Karpas-422 (cell line): Measurements from ENCODE around the gene CYSTM1. TPM values are rescaled to one million over a fixed set of nuclear protein-coding genes. Genes with fewer than 3 reads are reported as not detected.

Experiments used
- DNase-seq: peaks from one replicate; pipeline ENCODE4 v3.0.0-alpha.2; 2015
- H2AFZ ChIP-seq: fragments of 200-600 bp; sonication (generic); 2 replicates; pipeline ENCODE4 v1.6.1; 2014; ENCODE audit warnings: antibody characterized with exemption, low read length, mixed read lengths
- H3K27ac ChIP-seq: fragments of 200-600 bp; sonication (generic); 2 replicates; pipeline ENCODE4 v1.5.1; 2014; ENCODE audit warnings: mild to moderate bottlenecking, low read length, moderate library complexity
- H3K27me3 ChIP-seq: fragments of 200-600 bp; sonication (generic); 2 replicates; pipeline ENCODE4 v1.6.1; 2014; ENCODE audit warnings: low read length, mixed read lengths
- H3K36me3 ChIP-seq: fragments of 200-600 bp; sonication (generic); 2 replicates; pipeline ENCODE4 v1.6.1; 2014; ENCODE audit warnings: low read length, mixed read lengths; ENCODE audit not compliant: insufficient read depth
- H3K4me1 ChIP-seq: fragments of 200-600 bp; sonication (generic); 2 replicates; pipeline ENCODE4 v1.6.1; 2014; ENCODE audit warnings: mild to moderate bottlenecking, low read length, mixed read lengths
- H3K4me2 ChIP-seq: fragments of 200-600 bp; sonication (generic); 2 replicates; pipeline ENCODE4 v1.6.1; 2014; ENCODE audit warnings: low read length, low read depth, mild to moderate bottlenecking; ENCODE audit not compliant: poor library complexity, severe bottlenecking
- H3K4me3 ChIP-seq: fragments of 200-600 bp; sonication (generic); 2 replicates; pipeline ENCODE4 v1.5.1; 2014; ENCODE audit warnings: mild to moderate bottlenecking, antibody characterized with exemption, low read length, mixed read lengths
- H3K79me2 ChIP-seq: fragments of 200-600 bp; sonication (generic); 2 replicates; pipeline ENCODE4 v1.6.1; 2014; ENCODE audit warnings: mild to moderate bottlenecking, low read length, mixed read lengths
- H3K9ac ChIP-seq: fragments of 200-600 bp; sonication (generic); 2 replicates; pipeline ENCODE4 v1.6.0; 2014; ENCODE audit warnings: low read length
- H3K9me2 ChIP-seq: fragments of 200-600 bp; sonication (generic), shearing (Covaris generic); replicated peaks from 2 replicates; pipeline ENCODE4 v1.6.0; 2014; ENCODE audit warnings: mild to moderate bottlenecking, low read length, moderate library complexity; ENCODE audit not compliant: insufficient read depth
- H3K9me3 ChIP-seq: fragments of 300-700, 200-600 bp; sonication (generic); 2 replicates; pipeline ENCODE4 v1.6.1; 2014; ENCODE audit warnings: low read length, mixed read lengths
- H4K20me1 ChIP-seq: fragments of 200-600 bp; sonication (generic); 2 replicates; pipeline ENCODE4 v1.6.1; 2014; ENCODE audit warnings: mild to moderate bottlenecking, antibody characterized with exemption, low read length, low read depth; ENCODE audit not compliant: insufficient read depth
- total RNA-seq: library from RNA; depleted of rRNA; stranded (reverse); fragments of >200 nt; shearing (Covaris generic); gene quantifications from 2 replicates; pipeline ENCODE4 v1.2.3, GENCODE V29; 2014; ENCODE audit warnings: low replicate concordance

The CYSTM1 gene
- total RNA-seq, 1 experiment from 2014 or later: 28.5 TPM

- DNase-seq: peak; percentile 81
- H3K4me3 ChIP-seq: peak overlapping the region; percentile 99
- H3K9ac ChIP-seq: peak overlapping the region; percentile 70
- no peaks in the 10 kb centered on the region for H3K9me3 ChIP-seq
- H3K36me3 ChIP-seq: no peaks in the 10 kb centered on the region
- no peak overlapping the region for H3K27ac ChIP-seq
- no peaks in the 10 kb centered on the region; the same call in 1 of the 2 replicates for H4K20me1 ChIP-seq
- peaks cover 14% of the 10 kb centered on the region for H3K4me1 ChIP-seq
- H3K79me2 ChIP-seq: no peaks in the 10 kb centered on the region
- H3K27me3 ChIP-seq: no peaks in the 10 kb centered on the region
- peak overlapping the region; percentile 75 for H3K4me2 ChIP-seq
- no peaks in the 10 kb centered on the region for H3K9me2 ChIP-seq
- peak overlapping the region; percentile 98 for H2AFZ ChIP-seq
These were observed 511 bp downstream of the CYSTM1 start for GRCh38 chr5:140175367-140176030.

- Histone ChIP-seq H3K79me2 (no peaks in the 10 kb centered on the region), H3K9me3 (no peaks in the 10 kb centered on the region), H2AFZ (peak overlapping the region; percentile 98), H3K36me3 (no peaks in the 10 kb centered on the region), H3K4me3 (peak overlapping the region; percentile 99), H3K9me2 (no peaks in the 10 kb centered on the region), H3K4me2 (peak overlapping the region; percentile 75), H4K20me1 (no peaks in the 10 kb centered on the region; the same call in 1 of the 2 replicates), H3K27ac (no peak overlapping the region), H3K27me3 (no peaks in the 10 kb centered on the region), H3K9ac (peak overlapping the region; percentile 70), H3K4me1 (peaks cover 14% of the 10 kb centered on the region)
- DNase-seq: no peak
These were observed 1.0 kb downstream of the CYSTM1 start for GRCh38 chr5:140176031-140176387.

GRCh38 chr5:140178086-140178410 lies 3.1 kb downstream of the CYSTM1 start:
- Histone ChIP-seq H3K79me2 (no peaks in the 10 kb centered on the region), H3K9ac (no peak overlapping the region), H3K9me3 (no peaks in the 10 kb centered on the region), H3K4me3 (no peak overlapping the region), H4K20me1 (no peaks in the 10 kb centered on the region; the same call in 1 of the 2 replicates), H2AFZ (no peak overlapping the region), H3K27ac (no peak overlapping the region), H3K4me1 (peaks cover 14% of the 10 kb centered on the region), H3K9me2 (no peaks in the 10 kb centered on the region), H3K36me3 (no peaks in the 10 kb centered on the region), H3K27me3 (no peaks in the 10 kb centered on the region), H3K4me2 (no peak overlapping the region)
- DNase-seq: peak; percentile 22

GRCh38 chr5:140178482-140179116 lies 3.6 kb downstream of the CYSTM1 start:
- Histone ChIP-seq H3K79me2 (no peaks in the 10 kb centered on the region), H2AFZ (no peak overlapping the region), H3K27ac (no peak overlapping the region), H3K9me2 (no peaks in the 10 kb centered on the region), H3K4me1 (peaks cover 14% of the 10 kb centered on the region), H4K20me1 (peaks cover 6% of the 10 kb centered on the region; the same call in 1 of the 2 replicates), H3K9ac (no peak overlapping the region), H3K36me3 (no peaks in the 10 kb centered on the region), H3K4me2 (no peak overlapping the region), H3K9me3 (no peaks in the 10 kb centered on the region), H3K4me3 (no peak overlapping the region), H3K27me3 (no peaks in the 10 kb centered on the region)
- DNase-seq: peak; percentile 5

GRCh38 chr5:140181002-140181483 lies 6.1 kb downstream of the CYSTM1 start:
- Histone ChIP-seq H3K9me3 (no peaks in the 10 kb centered on the region), H4K20me1 (peaks cover 7% of the 10 kb centered on the region; the same call in 1 of the 2 replicates), H3K9me2 (no peaks in the 10 kb centered on the region), H3K4me1 (peaks cover 5% of the 10 kb centered on the region), H3K27ac (no peak overlapping the region), H2AFZ (no peak overlapping the region), H3K9ac (no peak overlapping the region), H3K4me2 (no peak overlapping the region), H3K27me3 (no peaks in the 10 kb centered on the region), H3K79me2 (no peaks in the 10 kb centered on the region), H3K4me3 (no peak overlapping the region), H3K36me3 (no peaks in the 10 kb centered on the region)
- no peak for DNase-seq

GRCh38 chr5:140181525-140181924 lies 6.5 kb downstream of the CYSTM1 start:
- Histone ChIP-seq H4K20me1 (peaks cover 11% of the 10 kb centered on the region; the same call in 1 of the 2 replicates), H3K9me3 (no peaks in the 10 kb centered on the region), H3K36me3 (no peaks in the 10 kb centered on the region), H3K4me2 (no peak overlapping the region), H3K4me1 (no peaks in the 10 kb centered on the region), H3K9ac (no peak overlapping the region), H3K27ac (no peak overlapping the region), H2AFZ (no peak overlapping the region), H3K9me2 (no peaks in the 10 kb centered on the region), H3K4me3 (no peak overlapping the region), H3K27me3 (no peaks in the 10 kb centered on the region), H3K79me2 (no peaks in the 10 kb centered on the region)
- no peak for DNase-seq

- peaks cover 13% of the 10 kb centered on the region; the same call in 1 of the 2 replicates for H4K20me1 ChIP-seq
- H3K27ac ChIP-seq: no peak overlapping the region
- no peaks in the 10 kb centered on the region for H3K4me1 ChIP-seq
- H3K27me3 ChIP-seq: no peaks in the 10 kb centered on the region
- H3K4me3 ChIP-seq: no peak overlapping the region
- H3K36me3 ChIP-seq: no peaks in the 10 kb centered on the region
- DNase-seq: no peak
- no peaks in the 10 kb centered on the region for H3K9me3 ChIP-seq
- no peaks in the 10 kb centered on the region for H3K9me2 ChIP-seq
- H3K4me2 ChIP-seq: no peak overlapping the region
- no peak overlapping the region for H3K9ac ChIP-seq
- H3K79me2 ChIP-seq: no peaks in the 10 kb centered on the region
- no peak overlapping the region for H2AFZ ChIP-seq
These were observed 7.2 kb downstream of the CYSTM1 start for GRCh38 chr5:140182075-140182711.

GRCh38 chr5:140182803-140183367 lies 7.9 kb downstream of the CYSTM1 start:
- Histone ChIP-seq H4K20me1 (peaks cover 13% of the 10 kb centered on the region; the same call in 1 of the 2 replicates), H3K9me2 (no peaks in the 10 kb centered on the region), H3K4me3 (no peak overlapping the region), H3K27ac (no peak overlapping the region), H3K4me1 (no peaks in the 10 kb centered on the region), H3K9me3 (no peaks in the 10 kb centered on the region), H2AFZ (no peak overlapping the region), H3K4me2 (no peak overlapping the region), H3K79me2 (no peaks in the 10 kb centered on the region), H3K9ac (no peak overlapping the region), H3K27me3 (no peaks in the 10 kb centered on the region), H3K36me3 (no peaks in the 10 kb centered on the region)
- DNase-seq: no peak
